Activated naive CD4-positive, alpha-beta T cell treated with anti-CD3 and anti-CD28 coated beads, Interleukin-2, amount 50 U/mL, for 24 hours (primary cell): ENCODE results near the gene YAF2.
"Not testable (repeated sequence)": the region's sequence is repeated elsewhere in the genome, so short reads cannot be mapped to it uniquely, and the experiment has no call there.

Source experiments
- H3K27ac Mint-ChIP-seq: one replicate; pipeline ENCODE4 v1.8.0; 2021; ENCODE audit warnings: mild to moderate bottlenecking, mixed read lengths
- H3K27me3 Mint-ChIP-seq: one replicate; pipeline ENCODE4 v1.8.0; 2021; ENCODE audit warnings: mixed read lengths
- H3K36me3 Mint-ChIP-seq: one replicate; pipeline ENCODE4 v1.8.0; 2021; ENCODE audit warnings: mixed read lengths
- H3K4me1 Mint-ChIP-seq: one replicate; pipeline ENCODE4 v1.8.0; 2021; ENCODE audit warnings: mixed read lengths
- H3K4me3 Mint-ChIP-seq: one replicate; pipeline ENCODE4 v1.8.0; 2021; ENCODE audit warnings: mild to moderate bottlenecking, mixed read lengths
- H3K9me3 Mint-ChIP-seq: one replicate; pipeline ENCODE4 v1.8.0; 2021; ENCODE audit warnings: mixed read lengths

The YAF2 gene

GRCh38 chr12:42266579-42267230 lies 28.7 kb upstream of the YAF2 start:
- Mint-ChIP-seq H3K4me3 (no peak overlapping the region), H3K27me3 (peaks cover 3% of the 10 kb centered on the region), H3K9me3 (no peaks in the 10 kb centered on the region), H3K4me1 (peaks cover 10% of the 10 kb centered on the region), H3K36me3 (no peaks in the 10 kb centered on the region), H3K27ac (no peak overlapping the region)

DNA sequence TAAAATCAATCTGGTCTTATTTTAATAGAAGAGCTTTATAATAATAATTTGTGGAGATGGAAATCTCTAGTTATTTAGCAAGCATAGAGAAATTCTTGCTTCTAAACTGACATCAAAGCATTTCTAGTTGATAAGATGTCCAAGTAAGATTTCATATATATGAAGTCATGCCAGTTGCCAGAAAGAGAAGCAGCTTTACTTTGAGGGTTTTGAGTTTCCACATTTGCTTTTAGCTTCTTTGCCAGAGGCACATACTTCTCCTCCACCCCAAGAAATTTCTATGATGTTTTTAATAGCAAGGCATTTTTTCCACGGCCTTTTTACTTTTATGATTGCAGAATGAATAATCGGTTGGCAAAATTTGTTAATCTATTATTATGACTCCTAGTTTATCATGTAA lies 24.2 kb upstream of the YAF2 start:
- Mint-ChIP-seq H3K27ac (no peak overlapping the region), H3K9me3 (no peaks in the 10 kb centered on the region), H3K4me1 (peaks cover 4% of the 10 kb centered on the region), H3K27me3 (peaks cover 1% of the 10 kb centered on the region), H3K36me3 (peaks cover under 1% of the 10 kb centered on the region), H3K4me3 (no peak overlapping the region)

DNA sequence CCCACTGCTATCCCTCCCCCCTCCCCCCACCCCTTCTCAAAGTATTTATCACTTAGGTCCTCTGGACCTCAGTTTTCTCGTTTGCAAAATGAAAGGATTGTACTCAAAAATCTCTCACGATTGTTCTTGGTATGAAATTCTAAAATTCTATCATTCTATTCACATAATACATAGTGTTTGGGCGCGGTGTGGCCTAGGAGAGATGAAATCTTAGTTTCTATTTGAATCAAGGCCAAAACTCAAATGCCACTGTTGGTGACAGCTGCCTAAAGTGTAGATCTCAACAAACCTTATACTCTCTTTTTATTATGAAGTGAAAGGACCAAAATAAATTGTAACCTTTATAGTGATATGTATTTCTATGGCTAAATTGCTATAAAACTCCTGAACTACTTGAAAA lies 23.7 kb upstream of the YAF2 start:
- Mint-ChIP-seq H3K4me1 (peaks cover 4% of the 10 kb centered on the region), H3K4me3 (no peak overlapping the region), H3K27me3 (peaks cover 1% of the 10 kb centered on the region)

GRCh38 chr12:42260518-42260917 lies 22.5 kb upstream of the YAF2 start:
- H3K9me3 Mint-ChIP-seq, result no peaks in the 10 kb centered on the region
- H3K27ac Mint-ChIP-seq, result no peak overlapping the region

More for the DNA sequence above, 23.7 kb upstream of the YAF2 start:
- Mint-ChIP-seq H3K9me3 (no peaks in the 10 kb centered on the region), H3K27ac (no peak overlapping the region), H3K36me3 (peaks cover 3% of the 10 kb centered on the region)

GRCh38 chr12:42259699-42260098 lies 21.7 kb upstream of the YAF2 start:
- peaks cover 3% of the 10 kb centered on the region for H3K36me3 Mint-ChIP-seq
- no peak overlapping the region for H3K27ac Mint-ChIP-seq
- no peak overlapping the region for H3K4me3 Mint-ChIP-seq
- H3K9me3 Mint-ChIP-seq, result no peaks in the 10 kb centered on the region
- peaks cover 3% of the 10 kb centered on the region for H3K4me1 Mint-ChIP-seq
- H3K27me3 Mint-ChIP-seq, result no peaks in the 10 kb centered on the region

More at GRCh38 chr12:42260518-42260917, 22.5 kb upstream of the YAF2 start:
- Mint-ChIP-seq H3K4me3 (no peak overlapping the region), H3K27me3 (peaks cover 1% of the 10 kb centered on the region), H3K4me1 (peaks cover 7% of the 10 kb centered on the region), H3K36me3 (peaks cover 3% of the 10 kb centered on the region)

GRCh38 chr12:42255866-42256261 lies 17.8 kb upstream of the YAF2 start:
- Mint-ChIP-seq H3K27me3 (no peaks in the 10 kb centered on the region), H3K4me3 (no peak overlapping the region), H3K4me1 (peaks cover 3% of the 10 kb centered on the region), H3K36me3 (peaks cover 5% of the 10 kb centered on the region), H3K27ac (no peak overlapping the region), H3K9me3 (no peaks in the 10 kb centered on the region)

DNA sequence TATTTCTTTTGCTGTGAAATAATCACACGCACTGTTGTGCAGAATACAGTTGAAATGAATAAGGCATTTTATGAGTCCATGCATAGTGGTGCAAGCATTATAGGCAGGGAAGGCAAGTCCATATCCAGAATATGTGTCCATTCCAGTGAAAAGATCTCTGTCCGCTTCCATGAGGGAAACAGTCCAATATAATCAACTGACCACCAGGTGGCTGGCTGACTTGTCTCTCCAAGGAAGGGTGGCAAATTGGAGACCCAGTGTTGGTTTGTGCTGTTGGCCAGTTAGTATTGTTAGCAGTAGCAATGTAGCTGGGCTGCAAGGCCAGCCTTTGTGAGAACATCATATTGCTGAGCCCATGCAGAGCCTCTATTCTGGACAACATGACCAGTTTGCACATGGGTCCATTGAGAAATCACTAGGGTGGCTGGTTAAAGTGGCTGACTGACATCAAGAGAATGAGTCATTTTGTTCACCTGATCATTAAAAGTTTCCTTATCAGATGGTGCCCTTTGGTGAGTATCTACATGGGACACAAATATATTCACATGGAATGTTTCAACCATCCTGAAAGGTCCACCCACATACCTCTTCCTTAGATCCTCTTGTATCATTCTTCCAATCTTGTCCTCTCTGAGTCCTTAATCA lies 17.3 kb upstream of the YAF2 start:
- H3K4me3 Mint-ChIP-seq, result no peak overlapping the region
- H3K27ac Mint-ChIP-seq, result no peak overlapping the region
- no peaks in the 10 kb centered on the region for H3K9me3 Mint-ChIP-seq
- peaks cover 3% of the 10 kb centered on the region for H3K4me1 Mint-ChIP-seq
- H3K27me3 Mint-ChIP-seq, result no peaks in the 10 kb centered on the region
- H3K36me3 Mint-ChIP-seq, result peaks cover 5% of the 10 kb centered on the region

DNA sequence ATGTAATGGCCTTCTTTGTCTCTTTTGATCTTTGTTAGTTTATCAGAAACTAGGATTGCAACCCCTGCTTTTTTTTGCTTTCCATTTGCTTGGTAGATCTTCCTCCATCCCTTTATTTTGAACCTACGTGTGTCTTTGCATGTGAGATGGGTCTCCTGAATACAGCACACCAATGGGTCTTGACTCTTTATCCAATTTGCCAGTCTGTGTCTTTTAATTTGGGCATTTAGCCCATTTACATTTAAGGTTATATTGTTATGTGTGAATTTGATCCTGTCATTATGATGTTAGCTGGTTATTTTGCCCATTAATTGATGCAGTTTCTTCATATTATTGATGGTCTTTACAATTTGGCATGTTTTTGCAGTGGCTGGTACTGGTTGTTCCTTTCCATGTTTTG lies 14.6 kb upstream of the YAF2 start:
- H3K36me3 Mint-ChIP-seq, H3K27me3 Mint-ChIP-seq, H3K4me1 Mint-ChIP-seq, H3K27ac Mint-ChIP-seq, H3K9me3 Mint-ChIP-seq, H3K4me3 Mint-ChIP-seq: not testable (repeated sequence)

GRCh38 chr12:42249033-42249432 lies 11.0 kb upstream of the YAF2 start:
- not testable (repeated sequence) for H3K4me1 Mint-ChIP-seq, H3K4me3 Mint-ChIP-seq, H3K27ac Mint-ChIP-seq, H3K27me3 Mint-ChIP-seq, H3K9me3 Mint-ChIP-seq, H3K36me3 Mint-ChIP-seq

- Mint-ChIP-seq H3K36me3 (peaks cover 5% of the 10 kb centered on the region), H3K9me3 (no peaks in the 10 kb centered on the region), H3K4me3 (no peak overlapping the region), H3K27ac (no peak overlapping the region), H3K4me1 (peaks cover 19% of the 10 kb centered on the region), H3K27me3 (no peaks in the 10 kb centered on the region)
These were observed 2.2 kb upstream of the YAF2 start for GRCh38 chr12:42240131-42240750.

- peaks cover 33% of the 10 kb centered on the region for H3K4me1 Mint-ChIP-seq
These were observed 202 bp downstream of the YAF2 start for GRCh38 chr12:42237853-42238239.

DNA sequence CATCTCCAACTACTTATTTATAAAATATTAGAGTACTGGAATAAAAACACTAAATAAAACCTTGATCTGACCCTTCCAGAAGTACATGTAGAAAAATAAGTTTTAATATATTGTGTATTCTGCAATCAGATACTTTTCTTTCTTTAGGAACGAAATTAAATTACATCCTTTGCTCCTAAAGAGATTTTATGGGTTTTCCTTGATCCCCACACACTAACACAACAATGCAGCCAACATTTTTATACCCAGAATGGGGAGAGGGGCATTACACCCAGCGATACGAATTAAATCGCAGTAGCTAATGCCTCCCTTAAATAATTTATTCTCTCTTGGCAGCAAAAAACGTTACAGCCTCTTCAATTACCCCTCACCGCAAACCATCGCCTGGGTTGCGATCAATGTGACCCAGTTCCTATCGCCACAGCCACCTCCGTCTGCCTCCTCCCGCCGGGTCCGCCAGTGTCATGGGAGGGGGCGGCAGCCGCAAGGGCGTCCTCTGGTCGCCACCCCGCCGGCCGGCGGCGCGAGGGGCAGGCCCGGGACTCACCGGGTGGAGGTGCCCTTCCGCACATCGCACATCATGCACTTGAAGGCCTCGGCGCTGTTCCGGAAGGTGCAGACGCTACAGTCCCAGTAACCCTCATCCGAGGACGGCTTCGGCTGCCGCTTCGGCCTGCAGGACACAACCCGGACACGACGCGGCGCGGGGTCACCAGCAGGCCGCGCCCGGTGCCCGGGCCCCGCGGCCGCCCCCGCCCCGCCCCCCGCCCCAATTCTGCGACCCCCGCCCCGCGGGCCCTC lies 796 bp downstream of the YAF2 start:
- peak overlapping the region; percentile 95 for H3K4me3 Mint-ChIP-seq
- H3K4me1 Mint-ChIP-seq, result peaks cover 39% of the 10 kb centered on the region
- no peaks in the 10 kb centered on the region for H3K9me3 Mint-ChIP-seq
- H3K27me3 Mint-ChIP-seq, result no peaks in the 10 kb centered on the region
- H3K36me3 Mint-ChIP-seq, result peaks cover 9% of the 10 kb centered on the region
- peak overlapping the region; percentile 84 for H3K27ac Mint-ChIP-seq

More at GRCh38 chr12:42237853-42238239, 202 bp downstream of the YAF2 start:
- no peaks in the 10 kb centered on the region for H3K27me3 Mint-ChIP-seq
- peak overlapping the region; percentile 90 for H3K27ac Mint-ChIP-seq
- peaks cover 9% of the 10 kb centered on the region for H3K36me3 Mint-ChIP-seq
- H3K4me3 Mint-ChIP-seq, result peak overlapping the region; percentile 82
- H3K9me3 Mint-ChIP-seq, result no peaks in the 10 kb centered on the region

- peaks cover 49% of the 10 kb centered on the region for H3K4me1 Mint-ChIP-seq
- H3K27ac Mint-ChIP-seq, result peak overlapping the region; percentile 72
- no peaks in the 10 kb centered on the region for H3K9me3 Mint-ChIP-seq
These were observed 2.0 kb downstream of the YAF2 start for GRCh38 chr12:42236017-42236416.

GRCh38 chr12:42235426-42235825 lies 2.6 kb downstream of the YAF2 start:
- Mint-ChIP-seq H3K27ac (peak overlapping the region; percentile 68), H3K9me3 (no peaks in the 10 kb centered on the region), H3K36me3 (peaks cover 11% of the 10 kb centered on the region), H3K4me3 (peak overlapping the region; percentile 66), H3K4me1 (peaks cover 53% of the 10 kb centered on the region), H3K27me3 (no peaks in the 10 kb centered on the region)

More at GRCh38 chr12:42236017-42236416, 2.0 kb downstream of the YAF2 start:
- Mint-ChIP-seq H3K36me3 (peaks cover 9% of the 10 kb centered on the region), H3K4me3 (peak overlapping the region; percentile 80), H3K27me3 (no peaks in the 10 kb centered on the region)

- peaks cover 58% of the 10 kb centered on the region for H3K4me1 Mint-ChIP-seq
- H3K9me3 Mint-ChIP-seq, result no peaks in the 10 kb centered on the region
- H3K36me3 Mint-ChIP-seq, result peaks cover 14% of the 10 kb centered on the region
- peak overlapping the region; percentile 68 for H3K27ac Mint-ChIP-seq
- peak overlapping the region; percentile 66 for H3K4me3 Mint-ChIP-seq
- no peaks in the 10 kb centered on the region for H3K27me3 Mint-ChIP-seq
These were observed 3.1 kb downstream of the YAF2 start for GRCh38 chr12:42234970-42235369.
